Brain microvascular endothelial cell (primary cell): ENCODE measurements around the gene ANKMY2.
A peak's percentile ranks its signal among the peaks of the same experiment; 100 is the strongest.

Experiments
- DNase-seq: peaks from one replicate; pipeline ENCODE4 v3.0.0-alpha.2; 2020
- H3K27ac ChIP-seq: fragments of 250-450 bp; sonication (Bioruptor Pico); 2 replicates; pipeline ENCODE4 v1.5.1; 2020; ENCODE audit warnings: mild to moderate bottlenecking, moderate library complexity
- H3K27me3 ChIP-seq: fragments of 250-450 bp; sonication (Bioruptor Pico); replicated peaks from 2 replicates; pipeline ENCODE4 v1.5.1; 2020; ENCODE audit warnings: mild to moderate bottlenecking
- H3K36me3 ChIP-seq: fragments of 250-450 bp; sonication (Bioruptor Pico); replicated peaks from 2 replicates; pipeline ENCODE4 v1.5.1; 2020; ENCODE audit warnings: mild to moderate bottlenecking
- H3K4me3 ChIP-seq: 2 replicates; pipeline ENCODE4 v1.5.1; 2011; ENCODE audit warnings: low read depth, mild to moderate bottlenecking, control low read depth, low read length, moderate library complexity
- in situ Hi-C: cut with HindIII; loops from 2 replicates; pipeline ENCODE4 v1.10.0; 2017; ENCODE audit warnings: low sequenced_read_pairs, low pct_ligation_motif_present
- TF ChIP-seq, protein P1 (sequence below): IDR thresholded peaks from 2 replicates; pipeline ENCODE4 v1.5.1; 2011; ENCODE audit warnings: low read depth, mild to moderate bottlenecking, moderate library complexity, low read length, control low read depth, inconsistent platforms; ENCODE audit errors: missing control alignments

ANKMY2 gene

DNA sequence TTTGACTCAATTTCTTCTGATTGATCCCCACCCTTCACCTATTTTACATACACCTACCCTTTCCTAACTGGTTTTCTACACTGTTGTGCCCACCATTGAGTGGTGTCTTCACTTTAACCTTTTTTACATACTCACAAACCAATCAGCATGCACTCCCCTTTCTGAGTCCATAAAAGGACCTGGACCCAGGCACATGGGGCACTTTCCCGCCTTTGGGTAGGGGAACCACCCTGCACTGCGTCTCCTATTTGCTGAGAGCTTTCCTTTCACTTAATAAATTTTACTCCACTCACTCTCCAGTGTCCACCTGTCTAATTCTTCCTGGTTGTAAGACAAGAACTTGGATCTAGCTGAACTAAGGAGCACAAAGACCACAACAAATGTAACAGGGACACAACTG lies 33.8 kb downstream of the ANKMY2 start:
- TF ChIP-seq, protein P1, sequence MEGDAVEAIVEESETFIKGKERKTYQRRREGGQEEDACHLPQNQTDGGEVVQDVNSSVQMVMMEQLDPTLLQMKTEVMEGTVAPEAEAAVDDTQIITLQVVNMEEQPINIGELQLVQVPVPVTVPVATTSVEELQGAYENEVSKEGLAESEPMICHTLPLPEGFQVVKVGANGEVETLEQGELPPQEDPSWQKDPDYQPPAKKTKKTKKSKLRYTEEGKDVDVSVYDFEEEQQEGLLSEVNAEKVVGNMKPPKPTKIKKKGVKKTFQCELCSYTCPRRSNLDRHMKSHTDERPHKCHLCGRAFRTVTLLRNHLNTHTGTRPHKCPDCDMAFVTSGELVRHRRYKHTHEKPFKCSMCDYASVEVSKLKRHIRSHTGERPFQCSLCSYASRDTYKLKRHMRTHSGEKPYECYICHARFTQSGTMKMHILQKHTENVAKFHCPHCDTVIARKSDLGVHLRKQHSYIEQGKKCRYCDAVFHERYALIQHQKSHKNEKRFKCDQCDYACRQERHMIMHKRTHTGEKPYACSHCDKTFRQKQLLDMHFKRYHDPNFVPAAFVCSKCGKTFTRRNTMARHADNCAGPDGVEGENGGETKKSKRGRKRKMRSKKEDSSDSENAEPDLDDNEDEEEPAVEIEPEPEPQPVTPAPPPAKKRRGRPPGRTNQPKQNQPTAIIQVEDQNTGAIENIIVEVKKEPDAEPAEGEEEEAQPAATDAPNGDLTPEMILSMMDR = no peak
- in situ Hi-C loops = no loop called here
- H3K4me3 ChIP-seq = no peak overlapping the region
- DNase-seq = no peak
- no peak overlapping the region for H3K27ac ChIP-seq
- H3K36me3 ChIP-seq = peaks cover 26% of the 10 kb centered on the region
- no peaks in the 10 kb centered on the region for H3K27me3 ChIP-seq

DNA sequence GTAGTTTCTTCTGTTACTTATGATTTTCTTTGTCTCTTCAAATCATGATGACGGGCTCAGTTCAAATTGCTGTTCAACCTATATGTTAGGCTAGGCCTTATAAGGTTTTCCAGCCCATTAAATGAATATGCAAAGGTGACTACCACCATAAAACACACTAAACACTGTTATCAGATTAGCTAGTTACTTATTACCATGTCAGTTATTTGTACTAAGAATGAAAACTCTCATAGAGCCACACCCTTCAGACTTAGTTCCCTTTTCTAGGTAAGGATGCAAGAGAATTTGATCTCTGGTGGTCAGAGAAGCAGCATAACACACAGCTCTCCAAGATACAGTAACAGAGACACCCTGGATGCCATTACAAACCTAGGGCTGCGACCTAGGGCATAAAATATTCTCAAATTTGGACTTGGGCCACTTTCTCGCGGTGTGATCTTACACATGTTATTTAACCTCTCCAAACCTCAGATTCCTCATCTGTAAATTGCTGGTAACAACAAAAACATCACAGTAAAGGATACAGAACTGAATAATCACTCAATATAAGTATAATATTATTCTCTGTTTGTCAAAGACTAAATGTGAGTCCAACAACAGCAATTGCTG lies 35.6 kb downstream of the ANKMY2 start:
- in situ Hi-C loops = no loop called here
- TF ChIP-seq, protein P1 = no peak
- H3K4me3 ChIP-seq = no peak overlapping the region
- DNase-seq = no peak
- peaks cover 18% of the 10 kb centered on the region for H3K36me3 ChIP-seq
- H3K27me3 ChIP-seq = no peaks in the 10 kb centered on the region
- no peak overlapping the region for H3K27ac ChIP-seq

DNA sequence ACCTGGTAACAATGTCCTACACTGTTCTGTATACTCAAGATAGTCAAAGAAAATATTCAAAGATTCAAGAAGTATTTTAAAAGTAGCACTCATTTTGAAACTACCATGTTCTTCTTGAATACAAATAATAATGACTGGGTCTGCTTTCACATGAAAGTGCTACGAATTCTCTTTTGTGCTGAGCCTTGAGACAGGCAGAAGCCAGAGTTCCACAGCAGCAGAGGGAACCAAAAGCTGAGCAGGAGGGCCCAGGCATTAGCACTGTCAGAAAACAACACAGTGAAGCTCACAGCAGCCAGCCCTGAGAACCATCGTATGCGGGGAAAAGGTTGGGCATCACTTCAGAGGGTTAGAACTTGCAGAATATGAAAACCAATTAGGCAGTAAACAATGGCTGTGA lies 38.9 kb downstream of the ANKMY2 start:
- Histone ChIP-seq H3K27me3 (no peaks in the 10 kb centered on the region), H3K4me3 (no peak overlapping the region), H3K27ac (no peak overlapping the region), H3K36me3 (peaks cover 32% of the 10 kb centered on the region)
- no peak for DNase-seq
- TF ChIP-seq, protein P1 = no peak
- in situ Hi-C loops = no loop called here

DNA sequence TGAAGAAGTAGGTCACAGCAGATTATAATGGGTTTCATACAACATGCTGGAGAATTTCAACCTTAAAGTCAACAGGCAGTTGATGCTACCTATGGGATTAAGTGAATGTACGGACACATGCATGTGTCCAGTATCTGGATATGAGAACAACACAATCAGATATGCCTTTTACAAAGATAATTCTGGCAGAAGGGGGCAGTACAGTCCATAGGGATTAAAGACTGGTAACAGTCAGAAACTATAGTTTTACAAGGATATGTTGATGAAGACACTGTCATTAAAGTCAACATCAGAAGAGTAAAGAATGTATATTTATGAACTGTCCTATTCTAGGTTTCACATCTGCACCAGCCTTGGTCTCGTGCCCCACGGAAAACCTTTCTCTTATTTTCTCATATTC lies 41.5 kb downstream of the ANKMY2 start:
- H3K36me3 ChIP-seq = peaks cover 28% of the 10 kb centered on the region
- TF ChIP-seq, protein P1 = peak; percentile 24
- H3K27ac ChIP-seq = no peak overlapping the region
- H3K27me3 ChIP-seq = no peaks in the 10 kb centered on the region
- no peak for DNase-seq
- no peak overlapping the region for H3K4me3 ChIP-seq
- in situ Hi-C loops = no loop called here

DNA sequence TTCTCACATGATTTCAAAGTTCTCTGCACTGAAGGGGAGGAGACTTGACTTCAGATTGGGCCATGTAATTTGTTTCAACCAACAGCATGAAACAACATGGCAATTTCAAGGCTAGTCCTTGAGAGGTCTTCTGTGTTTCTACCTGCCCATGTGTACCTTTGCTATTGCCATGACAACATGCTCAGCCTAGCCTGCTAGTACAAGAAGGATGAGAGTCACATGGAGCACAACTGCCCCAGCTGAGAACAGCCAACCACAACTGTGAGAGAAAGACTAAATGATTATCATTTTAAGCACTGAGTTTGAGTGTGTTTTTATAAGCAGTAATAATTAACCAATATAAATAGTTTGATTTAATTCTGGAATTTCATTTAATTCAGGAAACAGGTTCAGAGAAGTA lies 41.9 kb downstream of the ANKMY2 start:
- H3K36me3 ChIP-seq = peaks cover 28% of the 10 kb centered on the region
- H3K4me3 ChIP-seq = no peak overlapping the region
- H3K27me3 ChIP-seq = no peaks in the 10 kb centered on the region
- DNase-seq = no peak
- H3K27ac ChIP-seq = no peak overlapping the region
- TF ChIP-seq, protein P1 = no peak
- in situ Hi-C loops = no loop called here

DNA sequence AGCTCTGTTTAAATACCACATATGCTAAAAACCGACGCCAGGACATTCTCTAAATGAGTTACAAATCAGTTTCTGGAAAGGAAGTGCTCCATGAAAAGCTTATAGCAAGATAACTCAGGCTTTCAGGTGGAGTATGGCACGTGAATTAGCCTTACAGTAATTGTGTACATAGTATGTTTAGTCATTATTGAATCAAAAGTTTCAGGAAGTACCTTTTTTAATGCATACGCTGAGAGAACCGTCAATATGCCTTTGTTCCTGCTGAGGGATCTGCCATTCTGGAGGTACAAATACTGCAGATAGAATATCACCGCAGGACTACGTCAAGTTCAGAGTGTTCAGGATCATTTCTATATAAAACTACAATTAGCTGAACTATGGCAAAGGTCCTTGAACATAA lies 45.7 kb downstream of the ANKMY2 start:
- in situ Hi-C loops = no loop called here
- no peak for DNase-seq
- peaks cover 21% of the 10 kb centered on the region for H3K36me3 ChIP-seq

More for the DNA sequence above, 45.7 kb downstream of the ANKMY2 start:
- Histone ChIP-seq H3K4me3 (no peak overlapping the region), H3K27me3 (no peaks in the 10 kb centered on the region), H3K27ac (no peak overlapping the region)
- TF ChIP-seq, protein P1 = no peak
